GM23248 (cell line): ENCODE results near the gene RNF175.

Experiments used
- EZH2 ChIP-seq: fragments of 200-600 bp; sonication (generic); IDR thresholded peaks from 2 replicates; pipeline ENCODE4 v1.6.1; 2018; ENCODE audit warnings: antibody characterized with exemption, mild to moderate bottlenecking; ENCODE audit not compliant: insufficient read depth, poor library complexity, severe bottlenecking
- EZH2phosphoT487 ChIP-seq: fragments of 200-600 bp; sonication (generic); IDR thresholded peaks from 2 replicates; pipeline ENCODE4 v1.6.1; 2018; ENCODE audit warnings: antibody characterized with exemption, moderate library complexity, mild to moderate bottlenecking, low read depth; ENCODE audit not compliant: insufficient read depth

DNA sequence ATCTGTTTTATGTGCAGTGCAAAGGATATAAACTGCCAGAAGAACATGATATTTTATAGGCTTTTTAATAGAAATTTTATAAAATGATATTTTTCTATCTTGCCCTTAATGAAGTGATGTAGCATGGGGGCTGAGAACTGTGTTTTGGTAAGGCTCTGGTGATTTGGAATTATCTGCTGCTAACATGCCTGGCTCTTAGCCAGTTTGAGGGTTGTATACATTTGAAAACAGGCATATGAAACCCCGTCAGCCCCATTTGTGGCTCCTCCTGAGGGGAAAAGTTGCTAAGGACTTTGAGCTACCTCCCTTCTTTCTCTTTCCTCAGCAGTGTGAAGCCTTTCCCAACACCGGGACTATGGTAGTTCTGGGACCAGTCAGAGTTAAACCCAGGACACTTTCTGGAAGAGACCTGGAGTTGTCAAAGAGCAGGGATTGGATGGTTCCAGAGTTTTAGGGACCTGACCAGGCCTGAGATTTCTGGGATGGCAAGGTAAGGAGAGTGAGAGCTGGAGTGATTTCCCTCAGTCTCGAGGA lies 24.4 kb upstream of the RNF175 start:
- no peak for TF ChIP-seq EZH2
- TF ChIP-seq EZH2phosphoT487 = no peak
